Activated CD4-positive, alpha-beta T cell treated with anti-CD3 and anti-CD28 coated beads, Interleukin-2, Interleukin-4, amounts not matched to agents 100 ng/mL and 50 ng/mL, durations not matched to agents 16 hours and 8 hours (primary cell): ENCODE results near the gene CNDP1.
"Not testable (repeated sequence)": the region's sequence is repeated elsewhere in the genome, so short reads cannot be mapped to it uniquely, and the experiment has no call there.

Experiments used
- DNase-seq: peaks from one replicate; pipeline ENCODE4 v3.0.0-alpha.2; 2020; ENCODE audit warnings: low spot score

CNDP1 gene

GRCh38 chr18:74534150-74534969 lies at the start of gene CNDP1:
CNDP1 (plus strand) TSS chr18:74534500; CDS start chr18:74534668, 168 bp downstream.
- DNase-seq, result no peak

- DNase-seq, result no peak
These were observed 48.0 kb upstream of the CNDP1 start for GRCh38 chr18:74486119-74486849.

GRCh38 chr18:74488354-74488753 lies 45.9 kb upstream of the CNDP1 start:
- DNase-seq, result no peak

GRCh38 chr18:74488864-74489263 lies 45.4 kb upstream of the CNDP1 start:
- DNase-seq, result no peak

- DNase-seq, result no peak
These were observed 44.6 kb upstream of the CNDP1 start for GRCh38 chr18:74489676-74490075.

- DNase-seq, result no peak
These were observed 42.0 kb upstream of the CNDP1 start for GRCh38 chr18:74492259-74492658.

GRCh38 chr18:74493689-74494088 lies 40.6 kb upstream of the CNDP1 start:
- DNase-seq, result peak; percentile 51

GRCh38 chr18:74494514-74494913 lies 39.8 kb upstream of the CNDP1 start:
- no peak for DNase-seq

GRCh38 chr18:74495581-74496507 lies 38.5 kb upstream of the CNDP1 start, which contains the start of gene CNDP2:
CNDP2 (plus strand) TSS chr18:74496363; CDS start chr18:74499974, 3,611 bp downstream.
- peak; percentile 100 for DNase-seq

GRCh38 chr18:74496508-74497323 lies 37.6 kb upstream of the CNDP1 start:
- DNase-seq, result peak; percentile 33

- DNase-seq, result no peak
These were observed 37.0 kb upstream of the CNDP1 start for GRCh38 chr18:74497324-74497676.

- DNase-seq, result no peak
These were observed 36.5 kb upstream of the CNDP1 start for GRCh38 chr18:74497778-74498177.

- DNase-seq, result peak; percentile 84
These were observed 35.3 kb upstream of the CNDP1 start for GRCh38 chr18:74498712-74499627.

GRCh38 chr18:74499633-74500032 lies 34.7 kb upstream of the CNDP1 start:
- peak; percentile 74 for DNase-seq

- no peak for DNase-seq
These were observed 33.9 kb upstream of the CNDP1 start for GRCh38 chr18:74500372-74500771.

GRCh38 chr18:74500774-74501173 lies 33.5 kb upstream of the CNDP1 start:
- DNase-seq, result not testable (repeated sequence)

- DNase-seq, result no peak
These were observed 32.9 kb upstream of the CNDP1 start for GRCh38 chr18:74501386-74501785.

GRCh38 chr18:74503137-74503536 lies 31.2 kb upstream of the CNDP1 start:
- DNase-seq, result no peak

- no peak for DNase-seq
These were observed 28.5 kb upstream of the CNDP1 start for GRCh38 chr18:74505776-74506175.

GRCh38 chr18:74506448-74507084 lies 27.7 kb upstream of the CNDP1 start:
- DNase-seq, result no peak
